SK-N-SH (cell line): ENCODE data around the gene SDK1.

ENCODE experiments used
- CTCF ChIP-seq: fragments of 200-600 bp; sonication (generic); IDR thresholded peaks from 2 replicates; pipeline ENCODE4 v1.6.1; 2017; ENCODE audit warnings: antibody characterized with exemption, mild to moderate bottlenecking, moderate library complexity
- EP300 ChIP-seq, 2 experiments: IDR thresholded peaks; 2 replicates each; pipeline versions ENCODE4 v1.4.0 to v1.6.1; 2012; ENCODE audit warnings: borderline replicate concordance in 1 of 2, low read depth in 1 of 2, low read length in 1 of 2

- TF ChIP-seq CTCF (no peak), EP300 (IDR thresholded peaks at IDR 0.05; ENCODE audit: borderline replicate concordance in 1 of 2, low read depth in 1 of 2, low read length in 1 of 2) (no peak)
Measured at GRCh38 chr7:3264693-3265339, 36.2 kb upstream of the SDK1 start.
